HEK293 (cell line): ENCODE results near the gene DNAAF5.

Experiments
- CTCF ChIA-PET: fragments of 350-600 bp; formaldehyde crosslinking; extraction: SDS; loops from one replicate; lab custom pipeline; 2021; ENCODE audit warnings: antibody characterized with exemption; lab: Yijun Ruan, JAX
- POLR2A ChIA-PET: fragments of 300-600 bp; formaldehyde crosslinking; extraction: SDS; loops from one replicate; lab custom pipeline; 2020; ENCODE audit warnings: antibody characterized with exemption, inconsistent platforms; lab: Yijun Ruan, JAX
- H3K27ac ChIP-seq: fragments of 200-500 bp; sonication (Bioruptor generic); 2 replicates; pipeline ENCODE4 v1.5.1; 2014; ENCODE audit warnings: low read depth, low read length, control low read depth, inconsistent platforms; ENCODE audit errors: extremely low read depth
- H3K36me3 ChIP-seq, 2 experiments: fragments of 200-500 bp in 1 of 2; sonication (Bioruptor generic) in 1 of 2; 1 replicate in 1 of 2; 2 replicates in 1 of 2; pipeline ENCODE4 v1.5.1; 2014 to 2017; ENCODE audit warnings: inconsistent platforms in 2 of 2, low read length in 2 of 2; ENCODE audit not compliant: control insufficient read depth in 2 of 2, insufficient read depth in 1 of 2
- H3K4me1 ChIP-seq: fragments of 200-500 bp; sonication (Bioruptor generic); 2 replicates; pipeline ENCODE4 v1.5.1; 2014; ENCODE audit warnings: mild to moderate bottlenecking, low read length, inconsistent platforms; ENCODE audit not compliant: control insufficient read depth, insufficient read depth
- H3K4me3 ChIP-seq: 2 replicates; pipeline ENCODE4 v1.5.1; 2011; ENCODE audit warnings: low read depth, mild to moderate bottlenecking, control low read depth, low read length, moderate library complexity
- H3K9me3 ChIP-seq: fragments of 200-500 bp; sonication (Bioruptor generic); 2 replicates; pipeline ENCODE4 v1.5.1; 2014; ENCODE audit warnings: low read depth, low read length, inconsistent platforms; ENCODE audit not compliant: control insufficient read depth, insufficient read depth
- CTCF ChIP-seq: fragments of 450-650 bp; formaldehyde crosslinking; IDR thresholded peaks from 2 replicates; pipeline ENCODE4 v1.5.1; 2016; ENCODE audit warnings: missing biosample characterization, missing genetic modification characterization
- PRDM2 ChIP-seq: fragments of 450-650 bp; formaldehyde crosslinking; IDR thresholded peaks from 2 replicates; pipeline ENCODE4 v1.5.1; 2016; ENCODE audit warnings: missing biosample characterization, missing genetic modification characterization, borderline replicate concordance
- SALL2 ChIP-seq: fragments of 450-650 bp; formaldehyde crosslinking; IDR thresholded peaks from 2 replicates; pipeline ENCODE4 v1.5.0; 2017; ENCODE audit warnings: missing biosample characterization, mild to moderate bottlenecking, missing genetic modification characterization, borderline replicate concordance
- SP3 ChIP-seq: fragments of 450-650 bp; formaldehyde crosslinking; IDR thresholded peaks from 2 replicates; pipeline ENCODE4 v1.5.1; 2016; ENCODE audit warnings: missing biosample characterization, missing genetic modification characterization
- ZBTB44 ChIP-seq: fragments of 450-650 bp; IDR thresholded peaks from 2 replicates; pipeline ENCODE4 v1.5.1; 2018; ENCODE audit warnings: missing biosample characterization, mild to moderate bottlenecking, missing genetic modification characterization
- ZFHX2 ChIP-seq: fragments of 450-650 bp; formaldehyde crosslinking; conservative IDR thresholded peaks from 2 replicates; pipeline ENCODE4 v1.5.1; 2016; ENCODE audit warnings: missing biosample characterization, missing genetic modification characterization
- ZNF10 ChIP-seq: fragments of 450-650 bp; formaldehyde crosslinking; IDR thresholded peaks from 2 replicates; pipeline ENCODE4 v1.5.1; 2017; ENCODE audit warnings: missing biosample characterization, missing genetic modification characterization
- ZNF114 ChIP-seq: fragments of 450-650 bp; formaldehyde crosslinking; IDR thresholded peaks from 2 replicates; pipeline ENCODE4 v1.5.0; 2017; ENCODE audit warnings: missing biosample characterization, missing genetic modification characterization
- ZNF138 ChIP-seq: fragments of 450-650 bp; formaldehyde crosslinking; IDR thresholded peaks from 2 replicates; pipeline ENCODE4 v1.5.1; 2016; ENCODE audit warnings: missing biosample characterization, missing genetic modification characterization, borderline replicate concordance
- ZNF169 ChIP-seq: fragments of 450-650 bp; formaldehyde crosslinking; IDR thresholded peaks from 2 replicates; pipeline ENCODE4 v1.5.1; 2016; ENCODE audit warnings: missing biosample characterization, missing genetic modification characterization
- ZNF221 ChIP-seq: fragments of 450-650 bp; formaldehyde crosslinking; IDR thresholded peaks from 2 replicates; pipeline ENCODE4 v1.5.1; 2017; ENCODE audit warnings: missing biosample characterization, missing genetic modification characterization, borderline replicate concordance
- ZNF280C ChIP-seq: fragments of 450-650 bp; formaldehyde crosslinking; IDR thresholded peaks from 2 replicates; pipeline ENCODE4 v1.5.1; 2016; ENCODE audit warnings: missing biosample characterization, missing genetic modification characterization
- ZNF280D ChIP-seq: fragments of 450-650 bp; formaldehyde crosslinking; IDR thresholded peaks from 2 replicates; pipeline ENCODE4 v1.5.1; 2016; ENCODE audit warnings: missing biosample characterization, missing genetic modification characterization
- ZNF311 ChIP-seq: fragments of 450-650 bp; formaldehyde crosslinking; IDR thresholded peaks from 2 replicates; pipeline ENCODE4 v1.5.1; 2017; ENCODE audit warnings: missing biosample characterization, missing genetic modification characterization, borderline replicate concordance
- ZNF404 ChIP-seq: fragments of 450-650 bp; formaldehyde crosslinking; IDR thresholded peaks from 2 replicates; pipeline ENCODE4 v1.5.1; 2017; ENCODE audit warnings: missing biosample characterization, missing genetic modification characterization
- ZNF473 ChIP-seq: fragments of 450-650 bp; formaldehyde crosslinking; IDR thresholded peaks from 2 replicates; pipeline ENCODE4 v1.5.1; 2017; ENCODE audit warnings: missing biosample characterization, missing genetic modification characterization
- ZNF530 ChIP-seq: fragments of 450-650 bp; formaldehyde crosslinking; IDR thresholded peaks from 2 replicates; pipeline ENCODE4 v1.5.1; 2016; ENCODE audit warnings: low read depth, missing biosample characterization, missing genetic modification characterization
- ZNF571 ChIP-seq: fragments of 450-650 bp; formaldehyde crosslinking; IDR thresholded peaks from 2 replicates; pipeline ENCODE4 v1.5.0; 2017; ENCODE audit warnings: missing biosample characterization, missing genetic modification characterization
- ZNF747 ChIP-seq: fragments of 450-650 bp; formaldehyde crosslinking; IDR thresholded peaks from 2 replicates; pipeline ENCODE4 v1.5.1; 2016; ENCODE audit warnings: missing biosample characterization, missing genetic modification characterization
- ZNF776 ChIP-seq: fragments of 450-650 bp; formaldehyde crosslinking; IDR thresholded peaks from 2 replicates; pipeline ENCODE4 v1.5.0; 2017; ENCODE audit warnings: missing biosample characterization, missing genetic modification characterization, borderline replicate concordance
- ZNF791 ChIP-seq: fragments of 450-650 bp; formaldehyde crosslinking; IDR thresholded peaks from 2 replicates; pipeline ENCODE4 v1.5.1; 2016; ENCODE audit warnings: missing biosample characterization, missing genetic modification characterization

DNAAF5 gene

GRCh38 chr7:759569-759968, 33.1 kb downstream of the DNAAF5 start:
- H3K9me3 ChIP-seq, result no peaks in the 10 kb centered on the region
- H3K36me3 ChIP-seq, result peaks cover 7 to 86% of the 10 kb centered on the region in 2 experiments; a peak in 2 of 3 replicates
- no peaks in the 10 kb centered on the region for H3K4me1 ChIP-seq
- CTCF ChIA-PET, result interaction anchor here (0.7 kb wide), 1 partner anchor 438 kb away, joined by 3 read pairs; no protein-coding TSS in a partner anchor
- TF ChIP-seq ZNF280C (no peak), ZNF473 (tag by site-specific recombination) (no peak), ZNF791 (tag by site-specific recombination) (no peak), ZNF138 (tag by site-specific recombination) (no peak), ZNF571 (tag by site-specific recombination) (no peak), ZNF280D (tag by site-specific recombination) (no peak), CTCF (tag by site-specific recombination) (no peak), ZNF747 (tag by site-specific recombination) (no peak), ZFHX2 (tag by site-specific recombination) (no peak), ZNF169 (tag by site-specific recombination) (no peak)
- H3K27ac ChIP-seq, result no peak overlapping the region
- POLR2A ChIA-PET, result no interaction called here
- no peak overlapping the region for H3K4me3 ChIP-seq

GRCh38 chr7:760006-760405, 33.5 kb downstream of the DNAAF5 start:
- CTCF ChIA-PET, result no interaction called here
- no peaks in the 10 kb centered on the region for H3K9me3 ChIP-seq
- H3K27ac ChIP-seq, result no peak overlapping the region
- H3K36me3 ChIP-seq, result peaks cover 10 to 86% of the 10 kb centered on the region in 2 experiments; a peak in 2 of 3 replicates
- POLR2A ChIA-PET, result no interaction called here
- no peak overlapping the region for H3K4me3 ChIP-seq
- no peaks in the 10 kb centered on the region for H3K4me1 ChIP-seq
- no peak for TF ChIP-seq ZNF114 (tag by site-specific recombination)
- TF ChIP-seq SP3 (tag by site-specific recombination), result no peak
- TF ChIP-seq PRDM2 (tag by site-specific recombination), result no peak
- TF ChIP-seq ZNF221 (tag by site-specific recombination), result no peak
- TF ChIP-seq ZBTB44 (tag by site-specific recombination), result no peak
- TF ChIP-seq ZNF10 (tag by site-specific recombination), result no peak
- no peak for TF ChIP-seq ZNF311 (tag by site-specific recombination)
- no peak for TF ChIP-seq SALL2
- no peak for TF ChIP-seq ZNF530 (tag by site-specific recombination)
- TF ChIP-seq ZNF776 (tag by site-specific recombination), result no peak
- no peak for TF ChIP-seq ZNF404
